ENCODE data around the gene CLDN22. TPM values are rescaled to one million over a fixed set of nuclear protein-coding genes. Genes with fewer than 3 reads are reported as not detected.

The CLDN22 gene
- polyA plus RNA-seq, 1 donor from 2014 or later: not detected

- no peaks in the 10 kb centered on the region for H3K36me3 Mint-ChIP-seq
- peaks cover 10% of the 10 kb centered on the region for H3K27me3 Mint-ChIP-seq
- no peak overlapping the region for H3K4me3 Mint-ChIP-seq
- no peaks in the 10 kb centered on the region for H3K4me1 Mint-ChIP-seq
- peaks cover 0 to 2% (median under 1%) of the 10 kb centered on the region in 3 donors for H3K9me3 Mint-ChIP-seq
- no peak overlapping the region for H3K27ac Mint-ChIP-seq
Measured at GRCh38 chr4:183321079-183321478, 1.0 kb upstream of the CLDN22 start.

GRCh38 chr4:183318656-183319055 lies 1.4 kb downstream of the CLDN22 start:
- Mint-ChIP-seq H3K36me3 (no peaks in the 10 kb centered on the region), H3K27me3 (peaks cover 10% of the 10 kb centered on the region), H3K9me3 (no peaks in the 10 kb centered on the region), H3K4me1 (no peaks in the 10 kb centered on the region), H3K27ac (no peak overlapping the region), H3K4me3 (peak overlapping the region in 1 of 4 donors; percentile 33)

GRCh38 chr4:183314806-183315205 lies 5.3 kb downstream of the CLDN22 start:
- no peaks in the 10 kb centered on the region for H3K4me1 Mint-ChIP-seq
- no peak overlapping the region for H3K4me3 Mint-ChIP-seq
- no peaks in the 10 kb centered on the region for H3K36me3 Mint-ChIP-seq
- H3K9me3 Mint-ChIP-seq: no peaks in the 10 kb centered on the region
- peaks cover 5% of the 10 kb centered on the region for H3K27me3 Mint-ChIP-seq
- H3K27ac Mint-ChIP-seq: no peak overlapping the region

- H3K27ac Mint-ChIP-seq: no peak overlapping the region
- H3K4me1 Mint-ChIP-seq: no peaks in the 10 kb centered on the region
- H3K9me3 Mint-ChIP-seq: no peaks in the 10 kb centered on the region
- H3K4me3 Mint-ChIP-seq: no peak overlapping the region
- peaks cover 5% of the 10 kb centered on the region for H3K27me3 Mint-ChIP-seq
- no peaks in the 10 kb centered on the region for H3K36me3 Mint-ChIP-seq
Measured at GRCh38 chr4:183314336-183314735, 5.7 kb downstream of the CLDN22 start.

GRCh38 chr4:183312841-183313240 lies 7.2 kb downstream of the CLDN22 start:
- Mint-ChIP-seq H3K36me3 (no peaks in the 10 kb centered on the region), H3K9me3 (no peaks in the 10 kb centered on the region), H3K4me1 (no peaks in the 10 kb centered on the region), H3K27ac (no peak overlapping the region), H3K27me3 (peaks cover 2% of the 10 kb centered on the region), H3K4me3 (no peak overlapping the region)

GRCh38 chr4:183306811-183307210 lies 13.3 kb downstream of the CLDN22 start:
- H3K27ac Mint-ChIP-seq: no peak overlapping the region

GRCh38 chr4:183304538-183304937 lies 15.5 kb downstream of the CLDN22 start:
- Mint-ChIP-seq H3K4me1 (peaks cover 0 to under 1% (median 0%) of the 10 kb centered on the region in 3 donors), H3K27ac (no peak overlapping the region), H3K9me3 (no peaks in the 10 kb centered on the region), H3K36me3 (no peaks in the 10 kb centered on the region), H3K4me3 (no peak overlapping the region), H3K27me3 (peaks cover 1% of the 10 kb centered on the region)

More at GRCh38 chr4:183306811-183307210, 13.3 kb downstream of the CLDN22 start:
- H3K36me3 Mint-ChIP-seq: no peaks in the 10 kb centered on the region
- H3K9me3 Mint-ChIP-seq: no peaks in the 10 kb centered on the region
- H3K4me1 Mint-ChIP-seq: no peaks in the 10 kb centered on the region
- no peak overlapping the region for H3K4me3 Mint-ChIP-seq
- H3K27me3 Mint-ChIP-seq: no peaks in the 10 kb centered on the region

GRCh38 chr4:183304067-183304466 lies 16.0 kb downstream of the CLDN22 start:
- Mint-ChIP-seq H3K36me3 (no peaks in the 10 kb centered on the region), H3K4me3 (no peak overlapping the region)

GRCh38 chr4:183303301-183303700 lies 16.8 kb downstream of the CLDN22 start:
- Mint-ChIP-seq H3K9me3 (no peaks in the 10 kb centered on the region), H3K27me3 (peaks cover 3% of the 10 kb centered on the region), H3K27ac (no peak overlapping the region), H3K36me3 (no peaks in the 10 kb centered on the region), H3K4me3 (no peak overlapping the region), H3K4me1 (peaks cover 0 to 2% (median 0%) of the 10 kb centered on the region in 3 donors)

More at GRCh38 chr4:183304067-183304466, 16.0 kb downstream of the CLDN22 start:
- Mint-ChIP-seq H3K9me3 (no peaks in the 10 kb centered on the region), H3K27ac (no peak overlapping the region), H3K4me1 (peaks cover 0 to 2% (median 0%) of the 10 kb centered on the region in 3 donors), H3K27me3 (peaks cover 3% of the 10 kb centered on the region)

- Mint-ChIP-seq H3K36me3 (no peaks in the 10 kb centered on the region), H3K9me3 (no peaks in the 10 kb centered on the region), H3K4me3 (no peak overlapping the region), H3K27ac (no peak overlapping the region), H3K27me3 (peaks cover 3% of the 10 kb centered on the region), H3K4me1 (peaks cover 0 to 2% (median 0%) of the 10 kb centered on the region in 3 donors)
Measured at GRCh38 chr4:183300655-183301054, 19.4 kb downstream of the CLDN22 start.

GRCh38 chr4:183300070-183300469 lies 20.0 kb downstream of the CLDN22 start:
- Mint-ChIP-seq H3K4me3 (no peak overlapping the region), H3K27ac (no peak overlapping the region), H3K36me3 (no peaks in the 10 kb centered on the region), H3K4me1 (peaks cover 0 to 2% (median 0%) of the 10 kb centered on the region in 3 donors), H3K27me3 (peaks cover 3% of the 10 kb centered on the region), H3K9me3 (no peaks in the 10 kb centered on the region)

GRCh38 chr4:183299464-183299863 lies 20.6 kb downstream of the CLDN22 start:
- Mint-ChIP-seq H3K4me1 (peaks cover 0 to 2% (median 0%) of the 10 kb centered on the region in 3 donors), H3K9me3 (no peaks in the 10 kb centered on the region), H3K36me3 (no peaks in the 10 kb centered on the region), H3K4me3 (no peak overlapping the region), H3K27ac (no peak overlapping the region), H3K27me3 (peaks cover 3% of the 10 kb centered on the region)

- peaks cover 3% of the 10 kb centered on the region for H3K27me3 Mint-ChIP-seq
- no peak overlapping the region for H3K4me3 Mint-ChIP-seq
- H3K4me1 Mint-ChIP-seq: peaks cover 0 to 2% (median 0%) of the 10 kb centered on the region in 3 donors
- no peak overlapping the region for H3K27ac Mint-ChIP-seq
- H3K36me3 Mint-ChIP-seq: no peaks in the 10 kb centered on the region
- no peaks in the 10 kb centered on the region for H3K9me3 Mint-ChIP-seq
Measured at GRCh38 chr4:183297675-183298074, 22.4 kb downstream of the CLDN22 start.

- Mint-ChIP-seq H3K4me3 (no peak overlapping the region), H3K27ac (no peak overlapping the region), H3K36me3 (no peaks in the 10 kb centered on the region), H3K4me1 (peaks cover 0 to 2% (median 0%) of the 10 kb centered on the region in 3 donors), H3K9me3 (no peaks in the 10 kb centered on the region), H3K27me3 (peaks cover 6% of the 10 kb centered on the region)
Measured at GRCh38 chr4:183295711-183296110, 24.4 kb downstream of the CLDN22 start.

- peaks cover 0 to 2% (median 0%) of the 10 kb centered on the region in 3 donors for H3K9me3 Mint-ChIP-seq
- no peak overlapping the region for H3K27ac Mint-ChIP-seq
- H3K4me1 Mint-ChIP-seq: no peaks in the 10 kb centered on the region
- H3K4me3 Mint-ChIP-seq: no peak overlapping the region
- peaks cover 3% of the 10 kb centered on the region for H3K27me3 Mint-ChIP-seq
- H3K36me3 Mint-ChIP-seq: no peaks in the 10 kb centered on the region
Measured at GRCh38 chr4:183291070-183291469, 29.0 kb downstream of the CLDN22 start.

- Mint-ChIP-seq H3K36me3 (no peaks in the 10 kb centered on the region), H3K9me3 (peaks cover 0 to 2% (median 0%) of the 10 kb centered on the region in 3 donors), H3K4me3 (no peak overlapping the region), H3K27me3 (peaks cover 3% of the 10 kb centered on the region), H3K4me1 (no peaks in the 10 kb centered on the region), H3K27ac (no peak overlapping the region)
Measured at GRCh38 chr4:183289688-183290087, 30.4 kb downstream of the CLDN22 start.
